Hematopoietic multipotent progenitor cell treated with erythropoietin and hydrocortisone succinate and interleukin-3 and kit ligand, for 4 days (in vitro differentiated cells): ENCODE results near the gene GADD45A.
A peak's percentile ranks its signal among the peaks of the same experiment; 100 is the strongest.

Experiments
- DNase-seq: peaks from one replicate; pipeline ENCODE4 v3.0.0-alpha.2; 2015

GADD45A gene

DNA sequence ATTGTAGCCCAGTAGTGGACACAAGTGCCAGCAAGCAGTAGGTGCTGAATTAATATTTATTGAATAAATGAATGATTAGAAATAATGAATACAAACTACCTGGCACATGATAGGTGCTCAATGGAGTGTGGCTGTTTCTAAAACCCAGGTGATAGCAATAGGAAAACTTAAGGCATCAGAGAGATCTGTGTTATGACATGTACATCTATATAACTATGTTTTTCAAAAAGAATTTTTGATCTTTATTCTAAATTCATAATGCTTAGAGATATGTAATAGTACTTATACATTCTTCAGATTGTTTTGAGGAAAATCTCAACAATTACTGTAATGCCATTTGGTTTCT is 5.0 kb downstream of the GADD45A start:
- DNase-seq, result no peak

- no peak for DNase-seq
Observed at GRCh38 chr1:67690411-67690810, 5.4 kb downstream of the GADD45A start.

DNA sequence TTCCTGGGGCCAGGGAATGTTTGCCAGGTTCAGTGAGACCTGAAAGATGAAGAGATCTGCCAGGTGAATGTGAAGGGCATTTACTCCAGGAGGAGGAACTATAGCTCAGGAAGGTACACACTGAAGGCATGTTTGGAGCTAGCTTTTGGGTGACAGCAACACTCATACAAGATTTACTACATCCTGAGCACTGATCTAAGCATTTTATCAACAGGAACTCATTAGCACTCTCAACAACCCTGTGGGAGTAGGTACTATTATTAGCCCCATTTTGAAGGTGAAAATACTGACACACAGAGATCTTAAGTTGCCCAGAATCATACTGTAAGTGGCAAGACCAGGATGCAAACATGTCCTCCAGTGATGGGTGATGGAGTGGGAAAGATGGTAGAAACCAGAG is 6.7 kb downstream of the GADD45A start:
- no peak for DNase-seq

DNA sequence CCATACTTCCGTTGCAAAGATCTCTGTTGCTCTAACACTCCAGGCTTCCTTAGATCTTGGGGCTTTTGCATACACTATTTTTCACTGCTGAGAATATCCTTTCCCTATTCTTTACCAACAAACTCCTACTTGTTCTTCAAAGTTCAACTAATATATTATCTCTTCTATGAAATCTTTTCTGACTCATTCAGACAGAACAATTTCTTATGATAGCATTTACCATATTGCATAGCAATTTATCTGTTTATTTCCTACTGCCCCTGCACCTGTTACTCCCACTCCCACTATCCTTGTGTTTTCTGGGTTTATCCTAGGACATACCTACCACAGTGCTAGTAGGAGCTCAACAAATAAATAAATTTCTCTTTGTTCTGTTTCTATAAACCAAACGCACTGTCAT is 11.0 kb downstream of the GADD45A start:
- DNase-seq, result no peak

- DNase-seq, result peak; percentile 56
Observed at GRCh38 chr1:67696708-67697107, 11.7 kb downstream of the GADD45A start.

DNA sequence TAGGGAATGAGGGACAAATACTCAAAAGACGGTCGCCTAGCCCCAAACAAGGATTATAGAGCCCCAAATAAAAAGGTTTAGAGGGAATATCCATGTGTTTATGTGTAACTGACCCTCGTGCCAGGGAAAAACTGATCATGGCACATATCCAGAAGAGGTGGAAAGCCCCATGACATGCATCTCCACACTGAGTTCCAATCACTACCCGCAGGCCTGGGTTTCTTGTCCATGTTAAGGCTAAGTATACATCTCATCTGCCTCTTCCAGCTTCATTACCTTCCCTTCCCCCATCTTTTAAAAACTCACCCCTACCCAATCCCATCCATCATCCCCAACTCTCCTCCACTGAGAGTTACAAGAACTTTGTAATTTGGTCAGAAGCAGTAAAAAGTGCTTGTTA is 15.2 kb downstream of the GADD45A start:
- no peak for DNase-seq

- DNase-seq, result peak; percentile 57
Observed at GRCh38 chr1:67700692-67701410, 15.8 kb downstream of the GADD45A start.

- no peak for DNase-seq
Observed at GRCh38 chr1:67701876-67702275, 16.9 kb downstream of the GADD45A start.

DNA sequence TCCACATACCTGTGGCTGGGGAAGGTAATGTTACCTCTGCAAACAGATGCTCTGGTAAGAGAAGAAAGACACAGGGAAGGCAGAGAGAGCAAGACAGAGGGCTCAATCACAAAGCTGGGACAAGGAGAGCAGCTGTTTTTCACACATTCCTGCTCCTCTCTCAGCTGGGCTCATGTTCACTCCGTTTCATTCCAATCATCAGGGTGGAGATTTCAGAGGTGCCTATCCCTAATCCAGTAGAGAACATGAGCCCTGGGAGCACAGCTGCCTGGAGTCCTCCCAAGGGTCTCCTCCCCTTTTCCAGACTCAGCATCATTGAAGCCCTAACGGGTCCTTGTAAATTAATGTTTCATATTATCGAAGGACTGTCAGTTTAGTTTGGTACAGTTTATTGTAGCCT is 19.4 kb downstream of the GADD45A start:
- no peak for DNase-seq

GRCh38 chr1:67705735-67706453 is 20.9 kb downstream of the GADD45A start:
- no peak for DNase-seq

DNA sequence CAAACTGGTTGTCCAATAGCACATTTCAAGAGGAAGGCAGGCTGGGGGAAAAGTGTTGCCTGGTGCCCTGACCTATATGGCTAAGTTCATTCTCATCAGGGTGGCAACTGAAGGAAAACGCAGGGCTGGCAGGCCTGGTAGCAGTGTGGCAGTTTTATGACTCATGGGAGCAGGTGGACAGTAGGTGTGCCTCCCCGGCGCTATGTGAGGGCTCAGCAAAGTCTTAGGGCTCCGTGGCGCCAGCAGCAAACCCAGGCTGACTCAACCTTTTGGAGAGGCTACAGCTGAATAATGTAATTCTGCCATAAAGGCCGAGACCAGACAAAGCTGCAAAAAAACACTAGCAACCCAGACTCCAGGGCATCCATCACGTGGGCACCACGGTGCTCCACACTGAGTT is 23.6 kb downstream of the GADD45A start:
- no peak for DNase-seq

- no peak for DNase-seq
Observed at GRCh38 chr1:67710417-67710816, 25.4 kb downstream of the GADD45A start.

DNA sequence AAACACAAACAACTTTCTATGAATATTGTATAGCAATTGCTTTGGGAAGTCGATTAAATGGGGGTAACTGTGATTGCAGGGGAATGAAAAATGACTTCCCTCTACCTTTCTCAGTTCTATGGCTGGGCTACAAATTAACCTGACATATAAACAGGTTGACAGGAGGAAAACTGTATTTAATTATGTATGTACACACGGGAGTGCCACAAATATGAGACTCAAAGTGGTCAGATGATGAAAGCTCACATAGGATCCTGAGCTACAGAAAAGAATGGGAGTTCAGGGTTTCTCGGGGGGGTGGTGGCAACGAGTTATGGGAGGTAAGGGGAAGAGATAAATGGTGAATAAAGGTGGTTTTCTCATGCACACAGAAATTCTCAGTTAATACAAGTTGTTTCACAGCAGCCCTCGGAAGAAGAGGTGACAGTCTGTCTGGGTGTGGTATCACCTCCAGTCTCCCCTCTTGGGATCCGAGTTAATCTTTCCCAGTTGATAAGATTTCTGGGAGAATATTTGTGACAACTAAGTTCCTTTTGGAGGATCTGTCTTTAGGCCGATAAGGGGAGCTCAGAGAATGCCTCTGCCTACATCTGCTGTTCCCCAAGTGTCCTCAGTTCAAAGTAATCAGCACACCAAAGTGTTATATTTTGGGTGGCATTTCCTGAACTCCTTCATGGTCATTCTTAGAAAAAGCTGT is 26.3 kb downstream of the GADD45A start:
- peak; percentile 84 for DNase-seq

DNA sequence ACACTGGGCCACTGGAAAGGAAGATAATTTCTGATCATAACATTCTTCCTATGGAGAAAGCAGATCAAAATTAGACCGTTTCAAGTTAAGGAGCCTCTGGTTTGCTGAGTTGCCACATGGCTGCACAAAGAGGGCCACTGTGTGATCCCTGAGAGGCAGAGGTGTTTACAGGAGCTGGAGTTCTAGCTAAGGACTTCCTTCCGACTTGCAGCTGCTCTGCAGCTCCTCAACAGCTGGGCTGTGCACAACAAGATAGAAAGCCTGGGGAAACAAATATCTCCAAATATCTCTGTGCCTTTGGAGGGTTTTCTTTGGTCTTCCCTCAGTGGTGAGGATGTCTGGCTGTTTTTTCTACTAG is 26.8 kb downstream of the GADD45A start:
- no peak for DNase-seq

DNA sequence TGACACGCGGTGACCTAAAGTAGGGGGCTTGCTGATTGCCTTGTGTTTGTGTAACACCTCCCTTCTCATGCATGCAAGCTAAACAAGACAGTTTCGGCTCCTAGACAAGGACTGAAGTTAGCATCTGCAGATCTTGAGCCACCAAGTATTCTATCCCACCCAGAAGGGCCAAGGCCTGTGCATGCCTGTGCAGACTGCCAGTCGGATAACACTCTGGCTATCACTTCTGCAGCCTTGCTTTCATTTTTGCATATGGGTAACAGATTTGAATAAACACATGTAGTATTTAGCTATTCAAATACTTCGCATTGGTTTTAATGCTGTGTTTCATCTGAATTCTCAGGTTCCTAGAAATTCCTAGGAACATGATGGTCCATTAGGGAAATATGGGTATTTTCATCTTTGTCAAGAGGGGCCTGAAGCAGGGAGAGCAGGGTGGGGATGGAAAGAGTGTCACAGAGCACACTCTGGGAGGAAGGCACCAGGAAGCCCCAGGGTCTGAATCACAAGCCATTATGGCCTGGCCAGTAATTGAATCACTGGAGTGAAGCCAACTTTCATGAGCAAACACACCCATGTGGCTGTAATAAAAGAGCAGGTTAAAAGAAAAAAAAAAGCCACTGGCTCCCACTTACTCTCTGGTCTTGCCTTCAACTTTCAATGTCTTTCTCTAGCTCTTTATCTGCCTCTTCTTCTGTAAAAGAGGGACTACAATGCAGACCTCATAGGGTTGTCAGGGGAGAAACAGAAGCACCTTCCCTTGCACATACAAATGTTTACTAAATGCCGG is 28.3 kb downstream of the GADD45A start:
- peak; percentile 65 for DNase-seq

DNA sequence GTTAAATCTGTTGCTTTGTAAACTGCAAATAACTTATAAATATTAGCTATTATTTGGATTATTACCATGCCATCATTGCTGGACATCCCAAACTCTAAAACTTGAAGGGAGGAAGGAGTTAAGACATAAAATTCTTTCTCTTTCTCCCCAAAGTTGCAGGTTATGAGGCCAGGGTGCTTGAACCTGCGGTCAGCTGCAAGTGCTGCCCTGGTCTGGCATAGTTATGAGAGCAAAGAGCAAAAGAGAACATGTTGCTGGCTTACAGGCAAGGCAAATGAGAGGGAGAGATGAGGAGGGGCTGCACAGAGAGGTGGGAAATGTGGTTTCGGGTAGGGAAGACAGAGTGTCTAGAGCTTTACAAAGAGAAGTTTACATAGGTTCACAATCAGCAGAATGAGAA is 30.8 kb downstream of the GADD45A start:
- DNase-seq, result no peak

GRCh38 chr1:67716800-67717199 is 31.8 kb downstream of the GADD45A start:
- DNase-seq, result no peak

DNA sequence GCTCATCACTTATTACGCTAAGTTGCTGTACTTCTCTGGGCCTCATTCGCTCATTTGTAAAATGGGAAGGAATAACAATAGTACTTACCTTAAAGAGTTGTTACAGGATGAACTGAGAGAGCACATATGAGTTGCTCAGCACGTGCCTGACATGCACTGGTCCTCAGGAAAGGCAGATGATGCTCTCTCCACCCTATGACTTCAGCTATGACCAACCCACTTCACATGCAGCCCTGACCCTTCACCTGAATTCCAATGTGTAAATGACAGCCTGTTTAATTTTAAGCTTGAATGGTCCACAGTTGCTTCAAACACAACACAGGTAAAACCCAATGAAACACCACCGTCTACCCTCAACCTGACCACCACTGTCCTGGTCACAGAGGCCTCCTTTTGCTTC is 32.9 kb downstream of the GADD45A start:
- no peak for DNase-seq

DNA sequence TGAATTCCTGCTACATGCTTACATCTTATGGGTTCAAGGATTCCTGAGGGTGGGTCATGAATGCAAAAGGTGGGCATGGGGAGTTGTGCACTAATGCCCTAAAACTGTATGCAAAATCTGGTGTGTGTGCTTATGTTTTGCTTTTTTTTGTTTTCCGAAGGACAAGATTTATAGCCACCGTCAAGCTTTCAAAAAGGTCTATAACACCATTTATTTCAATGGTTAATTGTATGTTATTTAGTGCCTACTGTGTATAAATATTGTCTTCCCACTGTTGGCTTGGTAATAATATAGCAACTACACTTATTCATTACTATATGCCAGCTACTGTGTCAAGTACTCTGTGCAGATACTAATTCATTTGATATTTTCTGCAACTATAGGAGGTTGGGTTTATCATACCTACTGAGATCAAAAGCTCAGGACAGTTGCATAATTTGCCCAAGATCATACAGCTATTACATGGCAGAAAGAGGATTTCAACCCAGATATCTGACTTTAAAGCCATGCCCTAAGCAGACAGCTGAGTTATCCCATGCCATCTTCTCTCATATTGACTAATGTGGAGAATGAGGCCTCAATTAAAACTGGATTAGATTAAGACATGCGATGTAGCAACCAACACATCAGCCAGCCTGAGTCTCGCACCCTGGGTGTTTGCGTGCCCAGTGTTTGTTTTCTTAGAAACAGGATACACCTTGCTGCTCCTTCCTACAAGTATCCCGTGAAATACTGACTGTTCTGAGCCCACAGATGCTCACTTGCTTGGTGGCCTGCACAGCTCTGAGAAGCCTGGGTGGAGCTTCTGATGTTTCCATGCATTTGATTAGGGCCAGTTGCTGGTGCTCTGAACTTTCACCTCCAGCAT is 34.6 kb downstream of the GADD45A start:
- DNase-seq, result no peak

DNA sequence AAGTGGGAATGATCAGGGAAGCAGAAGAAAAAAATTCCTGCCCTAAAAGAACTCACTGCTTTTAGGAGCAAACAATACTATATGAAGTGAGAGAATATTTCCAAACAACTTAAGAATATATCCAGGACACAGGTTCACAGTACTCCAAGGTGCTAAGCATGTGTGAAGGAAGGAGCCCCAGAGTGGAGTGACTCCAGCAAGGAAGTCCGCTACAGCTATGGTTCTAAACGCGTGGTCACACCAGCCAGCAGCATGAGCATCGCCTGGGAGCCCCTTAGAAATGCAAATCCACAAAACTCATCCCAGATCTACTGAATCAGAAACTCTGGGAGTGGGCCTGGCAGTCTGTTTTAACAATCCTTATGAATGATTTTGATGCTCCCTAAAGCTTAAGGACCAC is 36.1 kb downstream of the GADD45A start:
- no peak for DNase-seq

DNA sequence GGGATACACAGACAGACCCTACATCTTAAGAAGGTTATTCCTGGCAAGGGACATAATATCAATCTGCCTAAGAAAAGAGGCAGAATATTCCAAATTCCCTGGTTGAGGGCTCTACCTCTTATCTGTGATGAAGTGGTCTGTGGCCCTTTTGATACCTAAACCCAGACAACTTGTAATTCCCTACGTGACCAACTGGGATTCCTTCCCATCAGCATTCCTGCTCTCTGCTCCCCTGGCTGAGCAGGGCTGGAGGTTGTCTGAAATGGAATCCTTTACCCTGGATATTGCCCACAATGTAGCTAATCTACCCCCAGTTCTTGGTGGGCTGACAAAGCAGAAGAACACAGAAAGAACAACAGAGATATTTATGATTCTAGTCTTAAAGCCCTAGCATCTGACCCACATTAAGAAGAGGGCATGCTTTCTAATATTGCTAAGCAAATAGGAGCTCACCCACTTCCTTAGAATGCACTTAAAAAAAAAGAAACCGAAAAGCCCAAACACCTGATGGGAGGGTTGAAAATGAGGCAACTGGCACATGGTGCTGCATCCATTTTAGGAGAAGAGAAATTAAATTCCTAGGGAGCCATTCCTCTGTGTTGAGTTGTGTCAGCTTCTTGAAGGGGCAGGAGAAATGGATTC is 36.8 kb downstream of the GADD45A start:
- no peak for DNase-seq
